ENCODE measurements around the gene NOS3.
A peak's percentile ranks its signal among the peaks of the same experiment; 100 is the strongest.

NOS3 gene

DNA sequence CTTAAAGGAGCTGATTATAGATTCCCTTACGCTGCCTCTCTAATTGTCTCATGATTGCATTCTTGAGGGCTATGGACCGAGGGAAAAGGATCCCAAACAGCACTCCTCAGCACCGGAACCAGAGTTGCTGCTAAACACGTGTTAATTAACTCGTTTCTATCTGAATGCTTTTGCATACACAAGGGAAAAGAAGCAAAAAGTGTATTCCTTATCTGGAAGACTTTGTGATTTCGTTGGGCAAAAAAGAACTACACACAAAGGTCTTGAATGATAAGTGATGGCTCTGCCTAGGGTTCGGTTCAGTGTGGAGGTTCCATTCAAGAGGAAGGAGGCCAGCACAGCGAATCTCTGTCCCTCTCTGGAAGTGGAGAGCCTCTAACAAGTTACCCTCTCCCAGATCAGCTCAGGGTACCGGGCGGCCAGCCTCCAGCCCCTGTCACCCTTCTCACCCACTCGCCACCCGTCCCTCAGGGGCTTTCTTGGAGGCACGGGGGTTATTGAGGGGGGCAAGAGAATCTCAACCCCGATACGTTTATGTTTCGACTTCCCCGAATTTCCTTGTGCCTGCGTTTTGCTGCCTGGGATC lies 68.1 kb downstream of the NOS3 start:
- no peak for DNase-seq (ENCODE audit: low read depth, low spot score)

DNA sequence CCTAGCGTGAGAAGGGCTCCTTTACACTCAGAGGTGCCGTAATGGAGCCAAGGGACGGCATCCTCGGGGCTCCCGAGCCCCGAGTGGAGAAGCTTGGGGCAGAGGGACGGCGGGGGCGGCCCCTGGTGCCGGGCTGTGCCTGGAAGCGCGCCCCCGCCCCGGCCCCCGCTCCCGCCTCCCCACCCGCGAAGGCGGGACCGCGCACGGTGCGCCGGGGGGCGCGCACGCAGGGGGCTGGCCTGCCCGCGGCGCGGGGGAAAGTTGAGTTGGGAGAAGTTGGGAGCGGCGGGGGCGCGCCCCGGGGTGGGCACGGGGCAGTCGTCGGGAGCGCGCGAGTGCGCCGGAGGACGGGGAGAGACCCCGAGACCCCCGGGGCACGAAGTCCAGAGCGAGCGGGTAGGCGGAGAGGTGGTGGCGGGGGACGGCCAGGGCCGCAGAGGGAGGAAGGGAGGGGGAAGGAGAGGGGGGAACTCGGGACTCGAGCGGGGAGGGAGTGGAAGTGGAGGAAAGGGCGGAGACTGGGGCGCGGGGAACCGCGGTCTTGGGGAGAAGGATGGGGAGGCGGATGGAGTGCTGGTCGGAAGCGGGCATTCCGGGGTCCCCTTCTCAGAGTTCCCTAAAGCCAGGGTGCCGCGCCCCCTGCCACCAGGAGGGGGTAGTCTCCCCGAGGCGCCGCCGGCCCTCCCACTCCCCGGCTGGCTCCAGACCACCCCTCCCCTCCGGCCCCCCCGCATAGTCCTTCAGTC lies 68.7 kb downstream of the NOS3 start, which contains the start of gene SLC4A2:
TSS of gene SLC4A2 (plus strand) at position 223 of the 746 bp plus-strand sequence. CDS start 2,399 bp downstream, outside the sequence.
- no peak for DNase-seq (ENCODE audit: low read depth, low spot score)

GRCh38 chr7:151060113-151060415 lies 69.2 kb downstream of the NOS3 start:
- no peak for DNase-seq (ENCODE audit: low read depth, low spot score)

- no peak for DNase-seq (ENCODE audit: low read depth, low spot score)
These were observed 69.8 kb downstream of the NOS3 start for GRCh38 chr7:151060416-151061212.

GRCh38 chr7:151061213-151062110 lies 70.6 kb downstream of the NOS3 start:
- DNase-seq (ENCODE audit: low read depth, low spot score): no peak

GRCh38 chr7:151062111-151062398 lies 71.2 kb downstream of the NOS3 start:
- DNase-seq (ENCODE audit: low read depth, low spot score): no peak

DNA sequence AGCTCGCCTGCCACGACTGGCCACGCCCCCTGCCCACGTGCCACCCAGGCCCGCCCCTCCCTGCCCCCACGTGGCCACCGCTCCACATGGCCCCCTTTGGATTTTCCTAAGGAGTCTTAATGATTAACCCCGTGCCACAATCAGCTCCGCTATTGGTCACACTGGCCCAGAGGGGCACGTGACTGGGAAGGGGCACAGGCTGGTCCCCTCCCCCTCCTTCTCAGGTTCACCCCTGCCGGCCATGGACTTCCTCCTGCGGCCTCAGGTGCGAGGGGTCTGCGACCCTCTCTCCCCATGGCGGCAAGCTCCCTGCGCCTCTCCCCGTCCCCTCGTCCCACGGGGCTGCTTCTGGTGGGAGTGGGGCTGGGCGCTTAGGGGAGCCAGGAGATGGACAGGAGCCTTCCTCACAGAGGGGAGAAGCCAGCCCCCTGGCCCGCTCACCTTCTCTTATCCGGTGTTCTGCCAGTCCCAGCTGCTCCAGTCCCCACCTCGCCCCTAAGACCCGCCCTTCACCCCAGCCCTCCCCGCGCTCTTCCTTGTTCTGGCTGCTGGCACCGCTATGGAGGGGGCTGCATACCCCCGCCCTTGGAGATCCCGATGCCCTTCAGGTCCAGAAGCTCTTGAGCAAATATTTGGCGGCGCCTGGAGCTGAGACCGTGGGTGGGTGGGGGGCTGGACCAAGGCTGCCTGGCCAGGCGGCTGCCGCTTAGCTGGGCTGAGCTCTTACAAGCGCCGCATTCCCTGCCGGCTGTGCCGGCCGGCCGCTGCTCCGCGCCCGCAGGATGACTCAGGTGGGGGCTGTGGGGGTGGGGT lies 71.8 kb downstream of the NOS3 start:
- DNase-seq (ENCODE audit: low read depth, low spot score): peak; percentile 90

DNA sequence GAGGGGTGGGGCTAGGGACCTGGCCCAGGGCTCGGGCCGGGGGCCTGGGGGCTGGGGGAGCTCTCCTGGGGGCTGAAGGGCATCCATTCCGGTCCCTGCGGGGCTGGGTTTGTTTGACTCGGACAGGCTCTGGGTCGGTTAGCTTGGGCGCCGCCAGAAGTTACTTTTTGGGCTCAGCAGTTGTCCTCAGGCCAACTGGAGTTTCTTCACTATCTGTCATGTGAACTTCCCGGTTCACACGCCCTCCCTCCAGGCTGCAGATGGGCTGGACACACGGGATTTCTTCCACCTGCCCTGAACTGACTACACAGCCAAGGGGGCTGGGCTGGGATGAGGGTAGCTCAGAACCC lies 72.4 kb downstream of the NOS3 start:
- DNase-seq (ENCODE audit: low read depth, low spot score): no peak

Measured in iPS DF 19.7 (cell line).